NCI-H128 (cell line): ENCODE results near the gene RPS6KA5.
"Not testable (repeated sequence)": the region's sequence is repeated elsewhere in the genome, so short reads cannot be mapped to it uniquely, and the experiment has no call there.

ENCODE experiments used
- DNase-seq: peaks from one replicate; lab custom pipeline; 2025; ENCODE audit not compliant: unreplicated experiment; lab: John Stamatoyannopoulos, UW

The RPS6KA5 gene

DNA sequence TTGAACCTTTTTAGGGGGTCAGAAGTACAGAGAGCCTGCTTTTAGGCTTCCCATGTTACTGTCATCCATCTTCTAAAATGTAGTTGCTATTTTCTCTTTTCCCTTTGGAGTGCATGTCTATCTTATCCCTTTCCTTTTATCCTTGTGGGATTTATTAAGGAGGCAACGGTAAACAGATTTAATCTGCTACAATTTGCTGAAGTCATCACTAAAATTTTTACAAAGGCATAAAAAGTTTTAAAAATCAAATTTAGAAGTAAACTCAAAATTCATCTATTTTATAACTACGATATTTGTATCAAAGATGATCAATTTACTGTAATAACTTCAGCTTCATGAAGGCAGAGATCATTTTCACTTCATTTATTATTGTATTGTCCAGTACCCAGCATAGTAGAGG, 118.7 kb downstream of the RPS6KA5 start:
- DNase-seq: no peak

DNA sequence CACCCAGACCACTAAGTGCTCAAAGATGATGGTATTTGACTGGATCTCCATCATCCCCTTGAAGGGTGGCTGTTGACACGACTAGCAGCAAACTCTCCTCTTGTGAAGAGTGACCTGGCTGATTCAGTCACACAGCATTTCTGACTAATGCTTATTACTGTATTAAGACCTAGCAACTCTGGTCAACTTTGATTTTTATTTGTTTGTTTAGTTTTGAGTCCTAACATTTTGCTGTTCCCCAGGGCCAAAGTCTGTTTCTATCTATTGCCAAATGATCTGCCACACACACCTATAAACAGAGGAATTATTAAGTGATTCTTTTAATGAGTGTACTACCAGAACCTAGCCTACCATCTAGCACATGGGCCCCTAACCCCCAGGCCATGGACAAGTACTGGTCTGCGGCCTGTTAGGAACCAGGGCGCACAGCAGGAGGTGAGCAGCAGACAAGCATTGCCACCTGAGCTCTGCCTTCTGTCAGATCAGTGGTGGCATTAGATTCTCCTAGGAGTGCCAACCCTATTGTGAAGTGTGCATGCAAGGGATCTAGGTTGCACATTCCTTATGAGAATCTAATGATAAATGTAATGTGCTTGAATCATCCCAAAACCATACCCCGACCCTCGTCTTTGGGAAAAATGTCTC, 120.0 kb downstream of the RPS6KA5 start:
- no peak for DNase-seq

DNA sequence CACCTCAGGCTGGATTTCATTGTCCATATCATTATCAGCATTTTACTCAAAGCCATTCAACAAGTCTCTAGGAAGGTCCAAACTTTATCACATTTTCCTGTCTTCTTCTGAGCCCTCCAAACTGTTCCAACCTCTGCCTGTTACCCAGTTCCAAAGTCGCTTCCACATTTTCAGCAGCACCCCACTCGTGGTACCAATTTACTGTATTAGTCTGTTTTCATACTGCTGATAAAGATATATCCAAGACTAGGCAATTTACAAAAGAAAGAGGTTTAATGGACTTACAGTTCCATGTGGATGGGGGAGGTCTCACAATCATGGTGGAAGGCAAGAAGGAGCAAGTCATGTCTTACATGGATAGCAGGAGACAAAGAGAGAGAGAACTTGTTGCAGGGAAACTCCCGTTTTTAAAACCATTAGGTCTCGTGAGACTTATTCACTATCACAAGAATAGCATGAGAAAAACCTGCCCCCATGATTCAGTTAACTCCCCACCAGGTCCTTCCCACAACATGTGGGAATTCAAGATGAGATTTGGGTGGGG, 121.1 kb downstream of the RPS6KA5 start:
- DNase-seq: not testable (repeated sequence)

DNA sequence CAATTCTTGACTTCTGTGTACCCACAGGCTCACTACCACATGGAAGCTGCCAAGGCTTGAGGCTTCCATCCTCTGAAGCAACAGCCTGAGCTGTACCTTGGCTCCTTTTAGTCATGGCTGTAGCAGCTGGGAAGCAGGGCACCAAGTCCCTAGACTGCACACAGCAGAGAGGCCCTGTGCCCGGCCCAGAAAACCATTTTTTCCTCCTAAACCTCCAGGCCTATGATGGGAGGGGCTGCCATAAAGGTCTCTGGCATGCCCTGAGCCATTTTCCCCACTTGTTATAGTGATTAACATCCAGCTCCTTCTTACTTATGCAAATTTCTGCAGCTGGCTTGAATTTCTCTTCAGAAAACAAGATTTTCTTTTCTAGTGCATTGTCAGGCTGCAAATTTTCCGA, 121.8 kb downstream of the RPS6KA5 start:
- DNase-seq: no peak

DNA sequence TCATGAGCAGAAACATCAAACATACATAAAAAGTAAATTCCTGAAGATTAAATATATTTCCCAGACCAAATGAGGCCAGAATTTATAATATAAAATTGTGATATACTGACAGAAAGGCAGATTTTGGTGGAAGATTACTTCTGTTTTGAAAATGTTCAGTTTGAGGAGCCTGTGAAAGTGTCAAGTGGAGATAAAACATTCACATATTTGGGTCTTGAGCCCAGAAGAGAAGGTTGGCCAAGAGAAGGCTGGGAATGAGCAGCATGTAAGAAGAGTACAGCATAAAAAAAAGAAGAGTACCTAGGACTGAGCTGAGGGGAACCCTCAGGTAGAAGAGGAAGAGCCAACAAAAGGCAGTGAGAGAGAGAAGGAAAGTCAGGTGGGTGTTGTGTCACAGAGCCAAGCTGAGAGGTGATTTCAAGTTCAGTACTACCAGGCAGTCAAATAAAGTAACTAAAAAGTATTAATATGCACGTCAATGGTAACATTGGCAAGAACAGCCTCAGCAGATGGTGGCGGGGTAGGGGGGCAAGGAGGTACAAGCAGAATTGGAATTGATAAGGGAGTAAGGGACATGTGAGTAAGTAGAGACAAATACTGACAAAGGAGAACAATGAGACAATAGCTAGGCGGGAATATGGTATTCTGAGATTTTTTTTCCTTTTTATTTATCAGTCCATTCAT, 123.5 kb downstream of the RPS6KA5 start:
- DNase-seq: no peak

DNA sequence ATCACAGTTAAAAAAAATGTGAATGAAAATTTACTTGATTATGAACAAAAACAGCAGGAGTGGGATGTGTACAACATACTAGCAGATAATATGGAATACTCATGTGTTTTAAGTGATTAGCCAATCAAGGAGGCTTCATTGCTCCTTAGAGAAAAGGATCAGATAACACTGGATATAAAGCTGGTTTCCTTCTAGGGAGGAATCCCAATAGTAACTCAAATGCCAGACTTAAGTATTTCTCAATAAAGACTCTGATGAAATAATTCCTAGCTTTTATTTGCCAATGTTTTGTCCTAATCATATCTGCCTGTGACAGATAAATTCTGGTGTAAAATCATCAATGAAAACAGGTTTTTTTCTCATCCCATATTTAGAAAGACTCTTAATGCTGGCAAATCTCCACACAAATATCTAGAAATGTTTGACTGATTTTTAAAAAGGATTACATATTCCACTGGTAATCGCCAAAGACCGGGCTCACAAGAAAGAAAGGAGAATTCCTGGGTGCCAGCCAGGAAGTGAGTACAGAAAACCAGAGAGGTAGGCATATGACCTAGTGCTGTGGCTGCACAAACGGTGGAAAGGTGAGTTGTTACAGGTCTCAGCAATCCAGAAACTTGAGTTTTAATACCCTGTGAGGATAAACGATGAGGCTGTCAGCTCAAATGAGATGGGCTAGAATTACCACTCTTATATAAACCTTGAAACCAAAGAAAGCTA, 135.7 kb downstream of the RPS6KA5 start:
- DNase-seq: no peak

DNA sequence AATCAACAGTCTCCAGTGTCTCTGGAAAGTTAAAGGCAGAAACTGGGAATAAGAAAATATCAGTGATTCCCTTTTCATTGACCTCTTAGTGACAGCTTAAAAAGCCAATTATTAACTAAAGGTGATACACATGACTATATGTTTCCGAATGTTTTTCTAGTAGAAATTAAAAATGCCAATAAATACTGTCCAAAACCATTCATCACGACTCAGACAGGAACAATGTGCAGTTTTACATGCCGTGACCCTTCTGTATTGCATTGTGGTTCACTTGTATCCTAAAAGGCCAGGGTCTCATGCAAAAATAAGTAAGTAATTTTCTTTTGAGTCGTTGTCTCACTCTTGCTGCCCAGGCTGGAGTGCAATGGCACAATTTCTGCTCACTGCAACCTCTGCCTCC, 138.3 kb downstream of the RPS6KA5 start:
- no peak for DNase-seq

DNA sequence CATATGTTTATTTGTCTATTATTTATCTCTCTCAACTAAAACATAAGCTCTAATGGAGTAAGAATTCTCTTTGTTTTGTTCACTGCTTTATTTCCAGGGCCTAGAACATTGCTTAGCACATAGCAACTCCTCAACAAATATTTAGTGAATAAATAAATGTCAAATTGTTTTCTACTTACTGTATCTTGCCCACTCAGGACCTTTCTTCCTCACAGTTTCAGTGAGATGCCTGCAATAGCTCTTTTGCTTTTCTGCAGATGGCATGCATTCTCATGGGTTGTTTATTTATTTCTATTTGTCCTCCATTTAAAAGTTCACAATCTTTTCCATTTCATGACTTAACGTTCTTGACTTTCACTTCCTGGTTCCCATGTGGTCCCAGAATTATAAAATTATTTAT, 149.3 kb downstream of the RPS6KA5 start:
- no peak for DNase-seq

DNA sequence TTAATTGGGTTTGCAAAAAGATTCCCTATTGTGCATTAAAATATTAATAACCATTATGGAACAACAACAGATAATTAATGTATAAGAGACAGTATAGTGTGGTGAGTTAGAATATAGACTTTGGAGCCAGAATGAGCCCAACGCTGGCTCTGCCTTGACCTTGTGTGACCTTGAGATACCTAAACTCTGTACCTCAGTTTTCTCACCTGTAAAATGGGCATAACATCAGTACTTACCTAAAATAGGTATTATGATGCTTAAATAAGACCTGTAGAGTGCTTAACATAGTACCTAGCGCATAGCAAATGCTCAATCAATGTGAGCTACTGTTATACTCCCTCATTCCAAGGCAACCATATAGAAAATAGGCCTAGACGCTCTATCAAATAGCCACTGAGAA, 153.3 kb downstream of the RPS6KA5 start:
- DNase-seq: no peak

DNA sequence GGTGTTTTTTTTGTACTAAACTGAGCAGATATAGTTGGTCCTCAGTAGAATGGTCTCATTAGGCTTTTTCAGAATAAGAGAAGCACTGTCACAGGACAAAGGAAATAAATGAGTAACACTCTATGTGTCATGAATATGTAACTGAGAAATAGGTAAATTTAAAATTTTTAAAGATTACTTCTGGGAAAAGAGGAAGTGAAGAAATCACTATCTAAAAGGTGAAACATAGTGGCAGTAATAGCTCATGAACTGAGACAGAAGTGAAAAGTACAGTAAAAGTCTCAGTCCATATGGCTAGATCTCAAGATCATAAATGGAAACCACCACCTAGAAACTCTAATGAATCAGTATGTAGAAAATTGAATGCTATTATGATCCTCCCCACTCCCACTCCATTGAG, 154.9 kb downstream of the RPS6KA5 start:
- DNase-seq: no peak

DNA sequence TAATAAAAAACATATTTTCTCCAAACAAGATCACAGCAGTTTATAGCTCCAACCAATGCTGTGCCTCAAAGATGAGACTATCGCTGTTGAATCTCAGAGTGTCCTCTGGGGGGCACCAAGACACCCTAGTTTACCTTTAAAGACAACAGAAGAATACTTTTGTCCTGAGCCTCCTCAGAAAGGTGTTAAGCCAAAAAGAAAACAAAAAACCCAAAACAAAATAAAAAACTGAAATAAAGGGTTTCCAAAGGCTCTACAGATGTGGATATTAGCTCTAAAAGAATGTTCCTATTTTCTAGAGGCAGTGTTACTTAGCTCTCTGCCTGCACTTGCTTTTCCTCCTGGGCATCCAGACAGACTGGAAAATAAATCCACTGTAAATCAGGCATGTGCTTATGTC, 157.3 kb downstream of the RPS6KA5 start:
- peak; percentile 40 for DNase-seq

DNA sequence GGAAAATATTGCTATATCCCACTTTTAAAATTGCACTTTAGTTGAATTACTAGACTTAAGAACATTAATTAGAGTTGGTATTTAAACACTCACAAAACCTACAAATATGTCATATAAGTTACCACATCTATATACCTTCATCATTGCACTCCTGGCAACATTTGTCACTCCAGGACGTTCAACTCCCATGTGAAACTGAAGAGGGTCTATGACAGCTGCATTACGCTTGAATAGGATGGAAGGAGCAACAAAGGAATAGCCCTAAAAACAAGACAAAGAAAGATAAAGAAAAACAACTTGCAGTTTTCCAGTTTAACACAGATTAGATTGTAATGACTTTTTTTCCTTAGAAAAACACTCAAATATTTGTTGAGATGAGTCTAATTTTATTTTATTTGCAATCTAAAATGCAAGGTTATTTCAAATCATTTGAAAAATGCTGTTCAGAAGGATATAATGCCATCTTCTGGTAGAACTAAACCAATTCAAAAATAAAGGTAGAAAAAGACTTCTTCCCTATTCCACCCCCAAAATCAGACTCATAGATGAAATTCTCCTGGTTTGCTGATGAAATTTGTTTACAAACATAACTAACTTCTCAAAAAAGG, 159.9 kb downstream of the RPS6KA5 start:
- no peak for DNase-seq

DNA sequence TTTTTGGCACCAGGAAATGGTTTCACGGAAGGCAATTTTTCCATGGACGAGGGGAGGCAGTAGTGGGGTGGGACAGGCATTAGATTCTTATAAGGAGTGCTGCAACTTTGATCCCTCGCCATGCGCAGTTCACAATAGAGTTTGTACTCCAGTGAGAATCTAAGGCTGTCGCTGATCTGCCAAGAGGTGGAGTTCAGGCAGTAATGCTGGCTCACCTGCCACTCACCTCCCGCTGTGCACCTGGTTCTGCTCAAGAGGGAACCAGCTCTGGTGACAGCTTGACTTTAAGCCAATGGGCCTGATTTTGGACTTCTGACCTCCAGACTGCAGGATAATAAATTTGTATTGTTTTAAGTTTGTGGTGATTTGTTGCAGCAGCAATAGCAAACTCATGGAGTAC, 163.4 kb downstream of the RPS6KA5 start:
- no peak for DNase-seq

DNA sequence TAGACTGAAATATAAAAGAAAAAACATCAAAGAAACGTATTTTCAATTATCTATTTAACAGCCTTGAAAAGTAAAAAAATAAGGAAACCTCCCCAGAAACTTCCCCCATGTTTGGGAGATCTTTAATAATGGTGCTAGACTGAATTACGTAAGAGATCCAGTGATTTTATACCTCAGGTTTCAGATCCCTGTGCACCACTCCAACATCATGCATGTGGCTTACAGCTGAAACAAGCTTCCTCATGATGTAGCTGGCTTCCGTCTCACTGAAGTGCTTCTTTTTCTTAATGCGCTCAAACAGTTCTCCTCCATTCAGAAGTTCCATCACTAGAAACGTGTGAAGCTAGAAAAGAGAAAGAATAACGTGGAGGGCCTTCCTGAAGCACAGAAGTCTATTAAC, 166.2 kb downstream of the RPS6KA5 start:
- no peak for DNase-seq

DNA sequence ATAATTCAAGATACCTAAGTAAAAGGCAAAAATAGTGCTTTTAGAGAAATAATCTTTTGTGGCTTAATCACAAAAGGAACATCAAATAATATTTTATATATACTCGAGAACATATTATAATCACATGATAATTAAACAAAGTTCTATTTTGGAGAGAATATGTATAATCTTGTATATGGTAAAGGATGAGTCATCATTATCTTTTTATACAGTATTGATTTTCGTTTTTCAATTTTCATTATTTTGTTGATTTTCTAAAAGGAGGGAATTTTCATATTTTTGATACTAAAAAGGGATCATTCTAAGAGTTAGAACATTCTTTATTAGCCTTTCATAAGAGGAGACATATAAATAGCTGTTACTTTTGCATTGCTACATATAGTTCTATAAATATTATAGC, 166.9 kb downstream of the RPS6KA5 start:
- DNase-seq: no peak

DNA sequence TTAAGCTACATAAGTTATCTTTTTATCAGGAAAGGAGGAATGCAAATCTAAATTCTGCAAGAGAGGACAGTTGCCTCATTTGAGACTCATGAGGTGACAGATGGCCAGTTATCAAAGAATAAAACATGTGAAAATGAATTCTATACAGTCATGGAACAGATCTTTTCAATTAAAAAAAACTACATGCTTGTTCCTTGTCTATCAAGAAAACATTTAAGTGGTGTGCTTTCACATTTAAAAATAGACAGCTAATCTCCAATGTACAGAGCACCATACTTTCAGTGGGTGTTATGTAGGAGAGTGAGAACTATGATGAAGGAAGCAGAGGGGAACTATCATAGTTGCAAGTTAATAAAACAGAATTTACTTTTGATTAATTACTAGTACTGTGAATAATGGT, 167.5 kb downstream of the RPS6KA5 start:
- no peak for DNase-seq

DNA sequence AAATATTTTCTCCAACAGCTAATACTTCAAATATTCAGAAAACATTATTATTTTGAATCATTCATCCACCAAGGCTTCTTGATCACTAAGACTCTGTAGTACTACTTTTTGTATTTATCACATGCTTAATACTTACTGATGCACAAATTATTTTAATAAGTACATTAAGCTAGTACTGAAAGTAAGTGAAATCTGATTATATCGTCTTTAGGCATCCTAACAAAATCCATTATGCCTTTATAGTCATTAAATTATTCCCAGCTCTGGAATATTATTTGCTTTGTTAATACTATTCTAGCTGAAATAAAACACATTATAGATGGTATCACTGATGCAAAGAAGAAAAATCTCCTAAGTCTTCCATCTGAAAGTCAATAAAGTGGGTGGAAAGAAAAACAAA, 169.1 kb downstream of the RPS6KA5 start:
- DNase-seq: no peak

DNA sequence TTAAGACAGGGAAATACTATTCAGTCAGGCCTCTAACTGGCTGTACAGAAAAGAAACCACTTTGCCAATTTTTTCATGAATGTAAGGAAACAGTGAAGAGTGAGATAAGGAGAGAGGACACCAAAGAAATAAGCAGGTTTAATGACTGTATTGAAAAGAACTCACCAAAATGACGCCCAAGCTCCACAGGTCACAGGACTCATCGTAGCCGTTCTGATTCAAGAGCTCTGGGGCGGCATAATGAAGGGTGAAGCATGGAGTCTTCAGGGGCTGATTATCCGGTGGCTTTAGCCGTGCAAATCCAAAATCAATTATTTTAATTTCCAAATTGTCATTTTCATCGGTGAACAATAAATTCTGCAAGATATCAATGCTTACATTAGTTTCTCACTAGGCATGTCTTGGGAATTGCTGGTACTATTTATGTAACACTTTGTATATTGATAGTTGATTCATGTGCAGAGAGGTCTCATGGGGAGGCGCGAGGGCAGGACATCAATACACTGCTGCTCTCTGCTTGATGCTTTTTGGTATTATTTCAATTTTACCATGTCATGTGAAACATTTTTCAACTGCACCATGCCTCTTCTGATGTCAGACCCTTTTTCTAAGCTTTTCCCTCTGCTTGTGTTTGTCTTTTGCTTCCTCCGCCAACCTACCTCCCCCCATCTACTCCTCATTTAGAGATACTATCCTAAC, 170.0 kb downstream of the RPS6KA5 start:
- no peak for DNase-seq

DNA sequence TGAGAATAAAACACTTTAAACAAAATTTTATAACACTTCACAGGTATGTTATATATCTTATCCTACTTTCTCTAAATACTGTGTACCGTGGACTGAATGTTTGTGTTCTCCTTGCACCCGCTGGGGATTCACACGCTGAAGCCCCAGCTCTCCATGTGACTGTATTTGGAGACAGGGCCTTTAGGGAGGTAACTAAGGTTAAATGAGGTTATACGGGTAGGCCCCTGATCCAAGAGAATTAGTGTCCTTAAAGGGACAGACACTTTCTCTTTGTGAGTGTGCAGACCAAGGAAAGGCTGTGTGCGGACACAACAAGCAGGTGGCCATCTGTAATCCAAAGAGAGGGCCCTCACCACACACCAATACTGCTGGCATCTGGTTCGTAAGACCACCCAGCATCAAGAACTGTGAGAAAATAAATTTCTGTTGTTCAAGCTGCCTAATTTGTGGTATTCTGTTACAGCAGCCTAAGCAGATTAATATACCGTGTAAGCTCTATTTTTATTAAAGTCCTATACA, 174.1 kb downstream of the RPS6KA5 start:
- no peak for DNase-seq

DNA sequence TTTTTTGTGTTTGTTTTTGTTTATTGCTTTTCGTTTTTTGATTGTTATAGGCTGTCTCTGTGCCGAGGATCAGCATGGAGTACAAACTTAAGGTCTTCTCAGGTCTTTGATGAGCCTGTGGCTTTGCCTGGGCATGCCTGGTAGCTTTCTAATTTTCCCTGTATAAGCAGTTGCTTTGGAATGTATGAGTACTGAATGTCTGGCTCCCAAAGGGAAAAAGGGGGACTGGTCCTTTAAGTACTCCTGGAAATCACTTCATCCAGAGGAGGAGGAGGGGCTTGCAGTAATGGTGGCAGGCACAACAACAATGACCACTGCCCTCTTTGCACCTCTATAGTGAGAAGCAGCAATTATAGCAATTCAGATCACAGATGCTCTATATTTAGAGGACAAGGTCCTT, 176.7 kb downstream of the RPS6KA5 start:
- DNase-seq: no peak

DNA sequence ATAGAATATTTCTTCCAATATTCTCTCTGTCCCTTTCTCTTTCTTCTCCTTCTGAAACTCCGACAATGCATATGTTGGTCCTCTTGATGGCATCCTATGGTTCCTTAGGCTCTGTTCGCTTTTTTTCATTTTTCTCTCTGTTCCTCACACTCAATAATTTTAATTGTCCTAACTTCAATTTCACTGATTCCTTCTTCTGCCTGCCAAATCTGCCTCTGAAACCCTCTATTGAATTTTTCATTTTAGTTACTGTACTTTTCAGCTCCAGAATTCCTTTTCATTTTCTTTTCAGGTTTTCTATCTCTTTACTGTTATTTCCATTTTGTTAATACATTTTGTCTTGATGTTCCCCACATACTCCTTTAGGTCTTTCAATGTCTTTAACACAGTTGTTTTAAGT, 177.2 kb downstream of the RPS6KA5 start:
- DNase-seq: no peak
